Measurements from ENCODE around the gene MTMR3.

GRCh38 chr22:30013201-30013600 lies 130.2 kb downstream of the MTMR3 start:
- TF ChIP-seq POLR2A (IDR thresholded peaks at IDR 0.05) (no peak), EP300 (IDR thresholded peaks at IDR 0.05) (no peak)
- TF ChIP-seq, protein P1, sequence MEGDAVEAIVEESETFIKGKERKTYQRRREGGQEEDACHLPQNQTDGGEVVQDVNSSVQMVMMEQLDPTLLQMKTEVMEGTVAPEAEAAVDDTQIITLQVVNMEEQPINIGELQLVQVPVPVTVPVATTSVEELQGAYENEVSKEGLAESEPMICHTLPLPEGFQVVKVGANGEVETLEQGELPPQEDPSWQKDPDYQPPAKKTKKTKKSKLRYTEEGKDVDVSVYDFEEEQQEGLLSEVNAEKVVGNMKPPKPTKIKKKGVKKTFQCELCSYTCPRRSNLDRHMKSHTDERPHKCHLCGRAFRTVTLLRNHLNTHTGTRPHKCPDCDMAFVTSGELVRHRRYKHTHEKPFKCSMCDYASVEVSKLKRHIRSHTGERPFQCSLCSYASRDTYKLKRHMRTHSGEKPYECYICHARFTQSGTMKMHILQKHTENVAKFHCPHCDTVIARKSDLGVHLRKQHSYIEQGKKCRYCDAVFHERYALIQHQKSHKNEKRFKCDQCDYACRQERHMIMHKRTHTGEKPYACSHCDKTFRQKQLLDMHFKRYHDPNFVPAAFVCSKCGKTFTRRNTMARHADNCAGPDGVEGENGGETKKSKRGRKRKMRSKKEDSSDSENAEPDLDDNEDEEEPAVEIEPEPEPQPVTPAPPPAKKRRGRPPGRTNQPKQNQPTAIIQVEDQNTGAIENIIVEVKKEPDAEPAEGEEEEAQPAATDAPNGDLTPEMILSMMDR (IDR thresholded peaks at IDR 0.05) = no peak
